Measurements from ENCODE around the gene HOMEZ. TPM values are rescaled to one million over a fixed set of nuclear protein-coding genes. Genes with fewer than 3 reads are reported as not detected.

The HOMEZ gene
- total and polyA plus RNA-seq, 2 of the 8 experiments (the other 6 are each of a cell fraction or from before 2014, with no cell fraction given) = 9.1 to 15.9 TPM

GRCh38 chr14:23286020-23286901 is at the start of gene HOMEZ (continued):
- TF ChIP-seq CTCF (IDR thresholded peaks at IDR 0.05; ENCODE audit: control extremely low read depth in 1 of 3, insufficient read depth in 1 of 3, low read depth in 1 of 3, low read length in 3 of 3) (peak in 1 of 3 experiments; percentile 17; a peak in 1 of 4 replicates), RXRA (IDR thresholded peaks at IDR 0.05; ENCODE audit: insufficient read depth, low read depth, low read length) (no peak), RFX5 (IDR thresholded peaks at IDR 0.05; ENCODE audit: borderline replicate concordance, low read depth, low read length) (no peak), RNF2 (IDR thresholded peaks at IDR 0.05; ENCODE audit: borderline replicate concordance, low read depth, low read length, missing control alignments, poor library complexity, severe bottlenecking) (no peak), CTBP2 (IDR thresholded peaks at IDR 0.05; ENCODE audit: borderline replicate concordance, insufficient read depth, insufficient read length, low read length) (no peak), JUN (IDR thresholded peaks at IDR 0.05; ENCODE audit: low read depth, low read length) (no peak), YY1 (IDR thresholded peaks at IDR 0.05; ENCODE audit: low read depth, low read length) (no peak), CBX5 (IDR thresholded peaks at IDR 0.05; ENCODE audit: low read depth, low read length) (no peak), EGR1 (IDR thresholded peaks at IDR 0.05; ENCODE audit: borderline replicate concordance, low read depth, low read length) (no peak), POLR2AphosphoS5 (IDR thresholded peaks at IDR 0.05; ENCODE audit: low read depth, low read length) (no peak), KDM5A (IDR thresholded peaks at IDR 0.05; ENCODE audit: low read length) (no peak), HDAC2 (IDR thresholded peaks at IDR 0.05; ENCODE audit: borderline replicate concordance in 1 of 2, low read depth in 2 of 2, low read length in 2 of 2) (peak in 1 of 2 experiments; percentile 89; a peak in 1 of 4 replicates), EZH2 (IDR thresholded peaks at IDR 0.05; ENCODE audit: low read depth, low read length, severe bottlenecking) (no peak), CHD1 (IDR thresholded peaks at IDR 0.05; ENCODE audit: low read depth, low read length) (no peak), CBX8 (IDR thresholded peaks at IDR 0.05; ENCODE audit: borderline replicate concordance, low read depth, low read length) (no peak), EP300 (IDR thresholded peaks at IDR 0.05; ENCODE audit: borderline replicate concordance in 1 of 2, low read depth in 2 of 2, low read length in 2 of 2) (no peak), ZNF274 (IDR thresholded peaks at IDR 0.05; ENCODE audit: borderline replicate concordance, extremely low read depth, low read length) (no peak), NANOG (IDR thresholded peaks at IDR 0.05; ENCODE audit: insufficient read depth, low read depth, low read length, poor library complexity, severe bottlenecking) (no peak), ASH2L (IDR thresholded peaks at IDR 0.05; ENCODE audit: low read length) (peak; percentile 50)

Data from H1 (cell line).